RKO (cell line): Measurements from ENCODE around the gene ELMO2.
"Not testable (repeated sequence)": the region's sequence is repeated elsewhere in the genome, so short reads cannot be mapped to it uniquely, and the experiment has no call there.

Experiments used
- DNase-seq: peaks from one replicate; pipeline ENCODE4 v3.0.0-alpha.2; 2016; ENCODE audit warnings: low spot score

ELMO2 gene

DNA sequence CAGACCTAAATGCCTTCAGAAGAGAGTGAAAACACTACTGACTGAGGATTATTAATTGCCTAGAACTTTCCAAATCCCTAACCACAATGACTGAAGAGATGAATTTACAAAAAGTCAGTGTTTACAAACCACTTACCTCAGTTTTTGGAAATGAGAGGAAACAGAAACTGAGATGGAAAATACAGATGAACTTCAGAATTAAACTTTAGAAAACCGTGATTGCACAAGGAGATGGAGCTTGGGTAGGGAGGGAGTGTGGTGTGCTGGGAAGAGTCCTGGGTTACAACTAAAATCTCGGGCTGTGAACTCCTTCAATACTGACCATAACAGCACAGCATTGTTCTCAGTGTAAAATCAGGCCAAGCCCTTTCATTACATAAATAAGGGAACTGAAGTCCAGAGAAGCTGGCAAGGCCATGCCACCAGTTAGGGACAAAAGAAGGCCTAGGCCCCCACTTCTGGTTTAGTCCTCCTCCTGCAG lies 4.0 kb downstream of the ELMO2 start:
- DNase-seq, result no peak

DNA sequence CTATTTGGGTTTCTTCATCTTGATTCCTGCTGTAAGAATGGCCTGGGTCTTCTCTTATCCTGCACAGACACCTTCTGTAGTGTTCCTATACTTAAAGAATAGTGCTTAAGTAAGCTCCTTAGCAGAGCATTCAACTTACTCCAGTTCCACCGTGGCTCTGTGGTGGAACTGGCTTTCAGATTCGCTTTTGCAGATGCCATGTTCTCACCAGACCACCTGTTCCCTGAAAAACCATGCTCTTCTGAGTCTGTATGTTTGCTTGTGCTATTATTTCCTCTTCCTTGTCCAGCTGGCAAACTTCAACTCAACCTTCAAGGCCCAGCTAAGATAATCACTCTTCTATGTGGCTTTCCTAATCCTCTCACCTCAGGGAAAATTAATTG lies 4.9 kb downstream of the ELMO2 start:
- no peak for DNase-seq

DNA sequence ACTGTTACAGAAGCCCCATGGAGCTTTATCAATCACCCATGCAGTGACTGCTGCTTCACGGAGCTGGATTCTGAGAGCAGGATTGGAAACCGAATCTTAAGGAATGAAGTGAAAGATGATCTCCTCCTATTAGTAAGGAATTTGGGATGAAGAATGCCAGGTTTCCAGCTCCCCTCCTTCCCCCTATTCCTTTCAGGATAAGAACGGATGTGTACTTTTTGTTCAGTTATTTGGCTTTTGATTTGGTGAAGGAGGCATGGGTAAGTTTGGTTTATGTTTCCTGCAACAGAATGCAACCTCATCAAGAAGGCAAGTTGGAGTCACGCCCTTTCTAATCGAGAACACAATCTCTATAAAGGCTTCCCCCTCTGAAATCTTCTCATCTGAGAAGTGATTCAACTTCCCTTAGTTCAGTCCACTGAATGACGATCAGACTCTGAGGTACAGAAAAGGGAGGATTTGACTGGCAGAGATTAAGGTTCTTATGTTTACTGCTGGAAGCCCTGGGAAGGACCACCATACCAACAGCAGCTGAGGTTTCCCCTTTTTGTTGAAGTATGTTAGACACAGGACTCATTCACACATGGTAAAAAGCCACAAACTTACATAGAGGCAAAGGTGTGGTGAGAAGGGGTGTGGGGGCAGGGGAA lies 5.5 kb downstream of the ELMO2 start:
- DNase-seq, result no peak

DNA sequence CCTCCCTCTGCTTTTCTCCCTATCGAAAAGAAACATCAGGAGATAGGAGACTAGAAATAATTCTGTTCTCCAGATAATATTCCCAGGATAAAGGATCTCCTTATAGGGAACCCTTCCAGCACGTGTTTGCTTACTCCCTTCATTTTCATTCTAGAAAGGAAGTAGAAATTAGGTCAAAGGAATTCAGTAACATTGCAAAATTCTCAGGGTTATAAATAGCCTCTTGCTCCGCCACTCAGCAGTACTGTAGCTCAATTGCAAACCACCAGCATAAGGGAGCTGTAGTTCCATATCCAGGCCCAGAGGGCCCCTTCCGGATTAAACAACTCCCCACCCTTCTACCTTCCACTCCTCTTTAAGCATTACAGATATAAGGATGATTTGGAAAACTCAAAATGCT lies 6.2 kb downstream of the ELMO2 start:
- DNase-seq, result no peak

DNA sequence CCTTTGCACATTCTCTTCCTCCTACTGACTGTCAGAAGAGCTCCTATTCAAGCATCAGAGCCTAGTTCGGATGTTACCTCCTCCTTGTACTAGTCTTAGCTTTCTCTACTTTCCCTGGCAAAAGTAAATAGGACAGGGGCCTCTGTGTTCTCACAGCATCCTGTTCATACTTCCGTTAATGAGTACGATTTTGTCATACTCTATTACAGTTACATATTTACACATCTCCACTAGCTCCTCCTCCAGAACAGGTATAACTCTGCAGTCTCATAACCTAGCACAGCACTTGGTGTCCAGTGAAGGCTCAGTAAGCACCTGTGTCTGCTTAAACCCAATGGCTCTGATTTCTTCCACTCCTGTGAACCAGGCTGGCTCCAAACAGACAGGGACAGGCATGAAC lies 7.0 kb downstream of the ELMO2 start:
- no peak for DNase-seq

DNA sequence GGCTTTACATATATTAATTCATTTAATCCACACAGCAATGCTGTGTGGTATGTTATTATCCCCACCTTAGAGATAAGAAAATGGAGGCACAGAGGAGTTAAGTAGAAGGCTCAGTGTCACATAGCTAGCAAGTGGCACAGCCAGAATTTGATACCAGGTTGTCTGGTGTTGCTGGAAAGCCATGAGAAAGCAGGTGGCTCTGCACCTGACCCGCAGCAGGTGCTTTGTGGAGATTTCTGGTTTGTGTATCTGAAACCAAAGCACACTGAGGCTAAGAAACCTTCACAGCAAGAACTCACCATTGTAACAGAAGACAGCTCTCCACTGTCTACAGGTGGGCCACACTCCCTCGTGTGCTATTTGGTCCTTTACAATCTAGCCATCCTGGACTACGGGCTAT lies 7.5 kb downstream of the ELMO2 start:
- DNase-seq, result no peak

DNA sequence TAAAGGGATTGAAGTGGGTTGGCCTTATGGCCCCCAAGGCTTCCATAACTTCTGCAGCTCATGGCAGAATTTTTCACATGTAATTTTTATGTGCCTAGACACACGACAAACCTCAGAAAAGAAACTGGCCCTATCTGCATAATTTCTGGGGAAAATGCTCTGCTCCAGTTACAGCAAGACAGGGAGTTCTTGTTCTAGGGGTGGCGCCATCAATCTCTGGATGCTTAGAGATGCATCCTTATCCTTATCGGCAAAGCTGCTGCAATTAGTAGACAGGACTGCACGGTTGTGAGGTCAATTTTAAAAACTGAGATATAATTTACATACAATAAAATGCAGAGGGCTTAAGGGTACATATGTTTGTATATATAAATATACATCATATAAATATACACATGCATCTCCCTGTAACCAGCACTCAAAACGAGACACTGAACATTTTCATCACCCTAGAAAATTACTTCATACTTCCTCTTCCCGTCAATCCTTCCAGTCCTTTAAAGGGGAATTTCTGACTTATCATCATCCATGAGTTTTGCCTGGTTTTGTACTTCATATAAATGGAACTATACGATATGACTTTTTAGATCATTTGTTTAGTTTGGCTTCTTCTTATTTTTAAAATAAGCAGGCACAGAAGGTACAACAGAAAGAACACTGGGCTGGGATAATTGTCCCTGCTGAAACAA lies 10.2 kb downstream of the ELMO2 start:
- no peak for DNase-seq

DNA sequence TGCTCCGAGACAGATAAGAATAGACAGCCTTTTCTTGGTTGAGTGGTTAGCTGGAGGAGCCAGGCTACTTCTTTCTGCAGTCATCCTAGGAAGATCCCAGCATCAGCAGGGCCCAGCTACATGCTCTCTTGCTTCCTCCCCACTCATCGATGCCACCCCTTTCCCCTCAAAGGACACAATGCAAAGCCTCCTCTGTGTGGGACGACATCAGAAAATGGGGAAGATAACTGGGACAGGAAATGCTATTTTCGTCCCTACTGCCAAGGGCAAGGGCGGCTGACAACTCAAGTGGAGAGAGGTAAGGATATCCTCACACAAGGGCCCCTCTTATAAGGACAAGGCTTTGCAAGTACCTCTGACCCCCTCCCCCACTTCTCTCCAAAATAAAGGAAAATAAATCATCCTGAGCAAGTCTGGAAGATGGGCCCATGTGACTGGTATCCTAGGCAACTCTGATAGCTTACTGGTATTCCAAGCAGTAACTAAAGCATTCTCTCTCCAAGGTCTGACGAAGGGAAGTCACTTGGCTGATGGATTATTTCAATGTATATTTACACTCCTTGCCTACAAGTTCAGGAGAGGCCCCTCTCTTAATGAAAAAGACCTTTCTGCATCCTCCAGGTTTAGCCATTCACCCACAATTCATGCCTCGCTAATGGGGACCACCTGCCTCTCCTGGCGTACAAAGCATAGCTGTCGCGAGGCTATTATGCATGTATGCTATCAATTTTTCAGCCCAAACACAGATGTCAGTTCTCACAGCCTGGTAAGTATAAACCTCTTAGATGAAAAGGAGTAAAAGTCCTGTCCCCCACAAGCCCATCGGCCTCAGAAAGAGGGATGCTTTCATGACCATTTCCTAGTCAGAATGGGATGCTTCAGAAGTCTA lies 11.3 kb downstream of the ELMO2 start:
- no peak for DNase-seq

DNA sequence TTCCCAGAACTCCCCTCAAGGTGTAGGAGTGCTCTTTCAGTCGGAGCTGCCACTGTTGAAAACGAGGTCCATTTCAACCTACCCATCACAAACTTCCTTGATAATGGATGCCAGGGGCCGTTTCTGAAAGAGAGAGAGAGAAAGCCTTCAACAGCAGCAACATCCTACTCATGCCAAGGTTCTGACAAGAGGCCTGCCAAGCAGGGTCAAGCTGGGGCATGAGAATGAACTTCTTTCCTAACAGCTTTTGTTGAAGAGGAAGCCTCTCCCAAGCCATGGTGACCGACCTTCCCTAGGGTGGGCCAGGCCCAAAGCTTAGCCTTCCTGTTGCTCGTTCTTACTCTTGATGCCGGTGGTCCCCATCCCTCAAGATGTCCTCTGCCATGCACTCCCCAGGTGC lies 12.4 kb downstream of the ELMO2 start:
- no peak for DNase-seq

DNA sequence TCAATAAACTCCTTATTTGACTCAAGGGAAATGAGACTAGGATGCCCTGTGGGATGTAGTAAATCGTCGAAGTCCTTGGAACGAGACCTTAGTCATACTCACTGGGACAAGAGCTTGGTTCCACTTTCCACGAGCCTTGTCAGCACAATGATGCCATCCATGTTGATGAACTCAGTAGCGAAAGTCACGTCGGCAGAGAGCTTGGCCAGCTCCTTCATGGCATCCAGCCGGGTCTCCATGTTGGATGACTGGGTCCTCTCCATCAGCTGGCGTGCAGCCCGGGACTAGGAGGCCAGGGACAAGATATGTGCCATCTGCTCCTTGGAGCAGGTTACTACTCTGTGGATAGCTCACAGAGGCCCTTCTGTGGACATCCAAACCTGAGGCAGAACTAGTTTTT lies 17.5 kb downstream of the ELMO2 start:
- DNase-seq, result no peak

DNA sequence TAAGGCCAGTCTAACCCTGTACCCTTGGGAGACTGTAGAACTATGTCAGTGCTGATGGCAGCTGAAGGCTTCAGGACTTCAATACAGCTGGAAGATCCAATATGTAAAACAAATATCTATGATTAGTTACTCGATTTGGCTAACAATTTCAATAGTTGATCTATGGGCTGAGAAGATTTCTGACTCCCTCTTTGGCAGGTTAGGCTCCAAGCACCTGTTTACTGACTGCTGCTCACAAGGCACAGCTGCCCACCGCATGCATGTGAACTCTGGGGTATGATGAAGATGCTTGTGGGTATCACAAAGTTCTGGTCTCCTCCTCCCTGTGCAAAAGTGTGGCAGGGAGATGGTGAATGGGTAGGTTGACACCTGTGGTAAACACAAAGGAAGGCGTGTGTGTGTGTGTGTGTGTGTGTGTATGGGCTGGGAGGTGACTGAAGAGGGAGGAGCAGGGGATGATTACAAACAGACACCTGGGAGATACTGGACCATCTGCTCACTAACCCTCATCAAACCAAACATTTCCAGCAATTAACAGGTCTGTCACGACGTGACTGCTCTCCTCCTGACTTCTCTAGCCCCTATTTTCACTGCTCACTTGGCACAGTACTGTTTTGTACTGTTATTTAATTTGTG lies 18.1 kb downstream of the ELMO2 start:
- DNase-seq, result no peak

DNA sequence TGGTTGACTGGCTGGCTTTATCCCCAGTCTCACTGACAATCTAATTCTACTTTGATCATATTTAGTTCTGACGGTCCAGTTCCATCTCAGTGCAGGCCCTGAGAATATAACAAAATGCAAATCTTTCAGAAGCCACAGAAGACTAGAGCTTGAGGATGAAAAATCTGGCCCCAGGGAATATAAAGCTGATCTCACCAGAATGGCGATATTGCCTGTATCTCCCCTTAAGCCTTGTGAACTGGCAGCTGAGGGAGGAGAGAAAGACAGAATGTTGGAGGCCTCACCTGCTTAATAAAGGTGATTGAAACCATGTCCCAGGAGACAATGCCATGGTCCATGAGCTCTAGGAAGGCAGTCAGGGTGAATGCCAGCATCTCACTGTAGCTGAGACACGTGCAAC lies 19.4 kb downstream of the ELMO2 start:
- DNase-seq, result not testable (repeated sequence)

DNA sequence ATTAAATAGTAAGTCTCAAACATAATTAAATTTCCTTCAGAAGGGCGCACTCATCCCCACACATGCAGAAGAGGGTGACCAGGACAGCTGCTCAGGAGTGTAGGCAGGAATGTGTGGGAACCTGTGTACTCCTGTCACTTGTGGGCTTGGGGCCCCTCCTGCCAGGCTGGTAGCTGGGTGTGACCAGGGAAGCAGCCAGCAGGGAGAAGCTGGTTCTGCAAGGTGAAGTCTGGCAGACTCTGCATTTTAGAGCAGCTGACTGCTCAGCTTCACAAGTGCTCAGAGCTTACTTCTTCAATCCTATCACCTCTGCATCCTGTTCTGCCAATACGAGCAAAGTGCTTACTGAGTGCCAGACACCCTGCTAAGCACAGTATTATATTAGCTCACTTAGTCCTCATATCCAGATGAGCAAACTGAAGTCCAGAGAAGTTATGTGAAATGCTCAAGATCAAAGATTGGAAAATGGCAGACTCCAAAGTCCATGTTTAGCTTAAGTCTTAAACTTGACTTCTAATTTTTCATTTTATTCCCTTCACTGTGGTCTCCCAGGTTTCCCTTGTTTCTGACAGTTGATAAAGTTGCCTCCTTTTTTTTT lies 27.9 kb downstream of the ELMO2 start:
- no peak for DNase-seq

DNA sequence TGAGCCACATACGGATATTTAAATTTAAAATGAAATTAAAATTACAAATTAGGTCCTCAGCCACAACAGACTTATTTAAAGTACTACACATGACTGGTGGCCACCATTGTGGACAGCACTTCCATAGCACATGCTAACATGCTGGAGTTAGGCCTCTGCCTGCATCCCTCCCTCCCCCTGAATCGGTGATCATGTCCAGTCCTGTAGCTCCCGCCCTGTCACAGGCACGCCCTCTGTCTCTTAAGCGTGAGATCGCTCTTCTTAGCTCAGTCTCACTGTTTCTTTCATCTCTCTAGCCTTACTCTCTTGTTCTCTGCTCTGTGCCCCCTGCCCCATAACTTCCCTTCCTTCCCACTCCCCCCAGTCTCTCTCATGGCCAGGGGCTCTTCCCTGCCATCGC lies 28.9 kb downstream of the ELMO2 start:
- DNase-seq, result no peak

DNA sequence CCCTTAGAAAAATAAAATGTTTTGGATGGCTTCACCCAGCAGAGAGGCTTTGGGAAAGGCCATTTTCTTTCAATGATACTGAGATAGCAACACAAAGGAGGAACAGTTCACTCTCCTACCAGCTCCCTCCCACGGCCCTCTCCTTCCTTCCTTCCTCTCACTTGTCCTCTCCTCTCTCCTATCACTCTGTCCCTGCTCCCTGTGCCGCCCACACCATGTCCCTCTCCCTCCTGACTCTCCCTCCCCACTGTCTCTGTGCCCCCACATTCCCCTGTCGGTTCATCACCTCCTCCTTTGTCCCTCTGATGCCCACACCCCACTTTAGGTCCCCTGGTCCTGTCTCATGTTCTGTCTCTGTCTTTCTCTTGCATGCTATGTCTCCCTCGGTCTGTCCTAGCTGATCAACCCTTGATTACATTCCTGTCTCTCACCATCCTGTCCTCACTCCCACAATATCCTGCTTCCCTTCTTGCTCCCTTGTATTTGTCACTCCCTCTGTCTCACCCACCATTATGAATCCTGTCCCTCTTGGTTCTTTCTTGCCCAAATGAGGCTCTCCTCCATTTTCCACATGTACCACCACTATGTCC lies 30.1 kb downstream of the ELMO2 start:
- DNase-seq, result no peak

DNA sequence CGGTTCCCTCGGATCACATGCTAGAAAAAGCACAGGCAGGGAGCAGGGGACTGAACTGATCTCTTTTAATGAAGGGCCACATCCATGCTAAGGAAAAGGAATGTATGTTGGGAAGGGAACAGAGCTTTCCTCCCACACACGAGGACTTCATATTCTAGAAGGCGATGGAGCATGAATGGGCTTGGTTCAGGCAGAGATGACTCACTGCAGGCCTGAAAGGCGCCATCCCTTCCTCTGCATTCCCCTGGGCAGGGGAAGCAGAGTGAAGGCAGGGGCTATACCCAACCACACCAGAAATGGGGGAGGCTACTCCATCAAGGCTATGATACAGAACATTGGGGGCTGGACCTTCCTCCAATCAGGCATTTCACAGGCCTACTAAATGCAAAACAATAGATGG lies 30.6 kb downstream of the ELMO2 start:
- no peak for DNase-seq

DNA sequence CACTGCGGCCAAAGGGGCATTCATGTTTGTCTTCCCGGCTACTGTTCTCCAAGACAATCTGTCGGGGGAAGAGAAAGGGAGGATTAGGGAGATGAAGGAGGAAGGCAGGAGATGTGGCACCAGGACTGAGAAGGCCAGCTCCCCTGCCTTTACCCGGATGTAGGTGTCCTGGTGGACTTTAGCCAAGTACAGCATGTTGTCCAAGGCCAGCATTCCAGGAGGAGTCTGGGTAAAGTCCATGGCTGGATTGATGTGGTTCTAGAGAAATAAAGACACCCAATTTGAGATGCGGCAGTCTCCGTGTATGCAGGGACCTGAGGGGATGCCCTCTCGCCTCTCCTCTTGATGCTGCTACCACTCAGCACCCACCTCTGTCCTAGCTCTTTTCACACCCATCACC lies 32.0 kb downstream of the ELMO2 start:
- DNase-seq, result no peak

DNA sequence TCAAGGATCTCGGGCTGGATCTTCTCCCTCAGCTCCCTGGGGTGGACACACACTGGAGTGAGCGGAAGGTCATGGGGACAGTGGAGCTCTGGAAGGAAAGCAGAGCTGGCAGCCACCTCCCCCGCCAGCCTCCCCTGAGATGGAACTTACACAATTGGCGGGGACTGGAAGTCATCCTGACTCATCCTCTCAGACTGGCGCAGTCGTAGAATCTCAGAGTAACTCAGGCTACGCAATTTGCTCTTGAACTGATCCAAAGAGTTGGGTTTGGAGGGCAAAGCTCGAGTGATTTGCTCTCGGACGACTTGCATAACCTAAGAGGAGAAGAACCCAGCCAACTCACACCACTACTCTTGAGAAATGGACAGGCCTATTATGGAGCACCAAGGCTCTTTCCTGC lies 34.8 kb downstream of the ELMO2 start:
- DNase-seq, result no peak

DNA sequence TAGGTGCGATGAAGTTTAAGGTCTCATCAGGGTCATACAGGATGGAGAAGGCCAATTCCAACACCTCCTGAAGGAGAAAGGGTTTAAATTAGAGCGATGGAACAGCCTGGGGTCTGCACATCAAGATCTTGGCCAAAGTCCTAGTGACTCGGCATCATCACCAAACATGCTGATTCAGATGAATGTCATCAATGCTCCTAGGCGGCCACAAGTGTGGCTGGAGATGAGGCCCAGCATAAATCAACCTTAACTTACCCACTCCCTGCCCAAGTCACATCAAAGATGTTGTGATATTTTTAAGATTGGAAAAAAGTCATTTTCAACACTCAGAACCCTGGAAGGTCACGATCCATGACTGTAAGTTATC lies 37.5 kb downstream of the ELMO2 start:
- DNase-seq, result peak; percentile 45

DNA sequence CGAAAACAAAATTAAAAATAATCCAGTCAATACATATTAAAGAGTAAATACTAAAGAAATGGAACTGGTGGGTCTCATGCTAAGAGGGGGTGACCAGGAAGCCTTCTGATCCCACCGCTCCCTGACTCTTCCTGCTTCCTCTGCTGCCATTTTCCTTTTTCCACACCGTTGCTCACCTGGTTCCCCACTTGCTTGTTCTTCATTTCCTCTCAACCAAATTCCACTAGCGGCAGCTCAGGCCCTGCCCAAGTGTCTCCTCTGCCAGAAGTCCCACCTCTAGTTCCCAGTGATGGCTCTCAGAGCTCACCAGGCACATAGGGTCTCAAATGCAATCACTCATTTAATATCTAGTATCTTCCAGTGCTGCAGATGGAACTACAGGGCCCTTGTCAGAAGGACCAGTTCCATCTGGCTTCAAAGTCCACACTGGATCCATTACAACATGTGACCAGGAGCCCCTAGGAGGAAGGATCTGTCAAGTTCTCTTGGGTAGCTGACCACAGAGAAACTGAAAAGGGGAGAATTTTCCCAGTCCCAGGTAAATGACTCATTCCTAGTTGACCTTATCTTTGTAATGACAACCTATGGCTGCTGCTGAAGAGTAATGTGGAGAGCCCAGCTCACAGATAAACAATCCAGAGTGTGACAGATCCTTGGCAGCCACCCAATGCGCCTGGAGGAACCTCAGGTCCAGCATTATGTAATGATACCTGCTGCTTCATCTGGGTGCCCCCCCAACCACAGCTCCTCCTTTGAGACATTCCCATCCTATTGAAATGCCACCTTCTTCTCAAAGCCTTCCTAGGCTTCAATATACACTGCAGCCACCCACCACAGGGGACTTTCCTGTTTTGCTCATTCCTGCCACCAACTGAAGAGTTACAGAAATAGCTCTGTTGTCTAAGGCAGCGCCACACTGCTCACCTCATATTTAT lies 38.2 kb downstream of the ELMO2 start:
- DNase-seq, result no peak

DNA sequence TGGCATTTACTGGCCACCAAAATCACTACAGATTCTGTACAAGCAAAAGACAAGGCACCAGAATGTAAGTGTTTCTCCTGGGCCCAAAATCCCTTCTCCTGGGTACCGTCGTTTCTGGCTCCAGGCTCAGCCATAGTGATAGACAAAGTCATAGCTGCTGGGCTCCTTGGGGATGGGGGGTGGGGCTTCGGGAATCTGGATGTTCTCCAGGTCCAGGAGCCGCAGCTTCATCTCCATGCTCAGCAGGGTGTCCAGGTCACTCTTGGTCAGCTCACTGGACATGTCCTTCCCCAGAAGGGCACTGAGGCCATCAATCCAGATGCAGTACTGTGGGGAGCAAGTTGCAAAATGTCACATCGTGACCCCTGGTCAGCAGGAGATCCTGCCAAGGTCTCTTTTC lies 39.2 kb downstream of the ELMO2 start:
- DNase-seq, result no peak
